ENCODE results near the gene LRRC38. TPM values are rescaled to one million over a fixed set of nuclear protein-coding genes. Genes with fewer than 3 reads are reported as not detected.

The LRRC38 gene
- total and polyA plus RNA-seq, 2 of the 13 experiments (the other 11 are each of a cell fraction or from before 2014, with no cell fraction given) = not detected

DNA sequence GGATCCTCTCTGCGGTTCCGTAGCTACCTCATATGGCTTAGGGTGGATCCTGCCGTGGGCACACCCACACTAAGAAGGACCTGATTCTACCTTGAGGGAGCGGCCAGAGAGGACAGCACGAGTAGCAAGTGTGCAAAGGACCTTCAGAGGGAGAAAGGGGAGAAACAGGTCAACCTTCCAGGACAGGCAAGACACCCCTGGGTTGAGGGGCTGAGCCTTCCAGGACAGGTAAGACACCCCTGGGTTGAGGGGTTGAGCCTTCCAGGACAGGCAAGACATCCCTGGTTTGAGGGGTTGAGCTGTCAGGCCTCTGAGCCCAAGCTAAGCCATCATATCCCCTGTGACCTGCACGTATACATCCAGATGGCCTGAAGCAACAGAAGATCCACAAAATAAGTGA is 46.7 kb upstream of the LRRC38 start:
- FAIRE-seq = no peak
- TF ChIP-seq XRCC5 (optimal IDR thresholded peaks at IDR 0.05; ENCODE audit: low read length) = no peak
- no peak for TF ChIP-seq KDM2A (CRISPR knock-in tag; IDR thresholded peaks at IDR 0.05; ENCODE audit: borderline replicate concordance, low read depth)
- no peak for TF ChIP-seq HIVEP1 (CRISPR knock-in tag; IDR thresholded peaks at IDR 0.05)
- no peak for TF ChIP-seq SRSF4 (IDR thresholded peaks at IDR 0.05; ENCODE audit: low read depth, low read length, poor library complexity, severe bottlenecking)
- TF ChIP-seq ZKSCAN8 (CRISPR knock-in tag; IDR thresholded peaks at IDR 0.05; ENCODE audit: borderline replicate concordance) = no peak
- no peak for TF ChIP-seq ZBTB10 (CRISPR knock-in tag; IDR thresholded peaks at IDR 0.05; ENCODE audit: borderline replicate concordance)
- TF ChIP-seq E2F2 (CRISPR knock-in tag; IDR thresholded peaks at IDR 0.05; ENCODE audit: borderline replicate concordance) = no peak
- no peak for TF ChIP-seq PPARG (CRISPR knock-in tag; conservative IDR thresholded peaks at IDR 0.05)
- no peak for TF ChIP-seq TOPORS (CRISPR knock-in tag; IDR thresholded peaks at IDR 0.05)
- TF ChIP-seq KLF16 (CRISPR knock-in tag; IDR thresholded peaks at IDR 0.05) = no peak
- no peak for TF ChIP-seq ZNF180 (CRISPR knock-in tag; IDR thresholded peaks at IDR 0.05; ENCODE audit: borderline replicate concordance, low read depth)
- TF ChIP-seq, protein P1, sequence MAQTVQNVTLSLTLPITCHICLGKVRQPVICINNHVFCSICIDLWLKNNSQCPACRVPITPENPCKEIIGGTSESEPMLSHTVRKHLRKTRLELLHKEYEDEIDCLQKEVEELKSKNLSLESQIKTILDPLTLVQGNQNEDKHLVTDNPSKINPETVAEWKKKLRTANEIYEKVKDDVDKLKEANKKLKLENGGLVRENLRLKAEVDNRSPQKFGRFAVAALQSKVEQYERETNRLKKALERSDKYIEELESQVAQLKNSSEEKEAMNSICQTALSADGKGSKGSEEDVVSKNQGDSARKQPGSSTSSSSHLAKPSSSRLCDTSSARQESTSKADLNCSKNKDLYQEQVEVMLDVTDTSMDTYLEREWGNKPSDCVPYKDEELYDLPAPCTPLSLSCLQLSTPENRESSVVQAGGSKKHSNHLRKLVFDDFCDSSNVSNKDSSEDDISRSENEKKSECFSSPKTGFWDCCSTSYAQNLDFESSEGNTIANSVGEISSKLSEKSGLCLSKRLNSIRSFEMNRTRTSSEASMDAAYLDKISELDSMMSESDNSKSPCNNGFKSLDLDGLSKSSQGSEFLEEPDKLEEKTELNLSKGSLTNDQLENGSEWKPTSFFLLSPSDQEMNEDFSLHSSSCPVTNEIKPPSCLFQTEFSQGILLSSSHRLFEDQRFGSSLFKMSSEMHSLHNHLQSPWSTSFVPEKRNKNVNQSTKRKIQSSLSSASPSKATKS (CRISPR knock-in tag; IDR thresholded peaks at IDR 0.05) = no peak
- TF ChIP-seq, protein P2, sequence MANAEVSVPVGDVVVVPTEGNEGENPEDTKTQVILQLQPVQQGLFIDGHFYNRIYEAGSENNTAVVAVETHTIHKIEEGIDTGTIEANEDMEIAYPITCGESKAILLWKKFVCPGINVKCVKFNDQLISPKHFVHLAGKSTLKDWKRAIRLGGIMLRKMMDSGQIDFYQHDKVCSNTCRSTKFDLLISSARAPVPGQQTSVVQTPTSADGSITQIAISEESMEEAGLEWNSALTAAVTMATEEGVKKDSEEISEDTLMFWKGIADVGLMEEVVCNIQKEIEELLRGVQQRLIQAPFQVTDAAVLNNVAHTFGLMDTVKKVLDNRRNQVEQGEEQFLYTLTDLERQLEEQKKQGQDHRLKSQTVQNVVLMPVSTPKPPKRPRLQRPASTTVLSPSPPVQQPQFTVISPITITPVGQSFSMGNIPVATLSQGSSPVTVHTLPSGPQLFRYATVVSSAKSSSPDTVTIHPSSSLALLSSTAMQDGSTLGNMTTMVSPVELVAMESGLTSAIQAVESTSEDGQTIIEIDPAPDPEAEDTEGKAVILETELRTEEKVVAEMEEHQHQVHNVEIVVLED (CRISPR knock-in tag; IDR thresholded peaks at IDR 0.05; ENCODE audit: borderline replicate concordance) = no peak
- TF ChIP-seq RAD21 (CRISPR knock-in tag; IDR thresholded peaks at IDR 0.05) = no peak
- TF ChIP-seq ZBTB20 (CRISPR knock-in tag; IDR thresholded peaks at IDR 0.05; ENCODE audit: borderline replicate concordance, low read depth) = no peak

More for the DNA sequence above, 46.7 kb upstream of the LRRC38 start:
- POLR2A ChIA-PET = no interaction called here
- ATAC-seq (no peak), DNase-seq (ENCODE audit: low spot score) (no peak)
- no TSS peak for BruUV-seq (replicated peaks)
- no peak overlapping the region for H3K4me2 ChIP-seq (ENCODE audit: low read depth, low read length)
- H3K4me3 ChIP-seq (replicated peaks in 1 of 3; ENCODE audit: insufficient read depth in 1 of 3, low read depth in 2 of 3, low read length in 3 of 3) = no peak overlapping the region
- no peak overlapping the region for H2AFZ ChIP-seq (ENCODE audit: low read length)
- H3K4me1 ChIP-seq (ENCODE audit: insufficient read depth, low read length) = no peaks in the 10 kb centered on the region
- H3K79me2 ChIP-seq (ENCODE audit: insufficient read depth, low read length) = no peaks in the 10 kb centered on the region
- no peaks in the 10 kb centered on the region for H3K9me3 ChIP-seq (ENCODE audit: low read length)
- peaks cover 3 to 35% of the 10 kb centered on the region in 2 experiments; a peak in 4 of 5 replicates for H3K27me3 ChIP-seq (ENCODE audit: control insufficient read depth in 1 of 2, insufficient read depth in 2 of 2, low read length in 2 of 2)
- in situ Hi-C loops (cut with HindIII; ENCODE audit: extremely low pct_ligation_motif_present, low pct_unique_long_range_greater_than_20kb) = no loop called here
- H3K9ac ChIP-seq (ENCODE audit: insufficient read depth, low read depth, low read length) = no peak overlapping the region
- H3K36me3 ChIP-seq (replicated peaks in 1 of 2; ENCODE audit: control insufficient read depth in 1 of 2, insufficient read depth in 2 of 2, low read length in 2 of 2) = no peaks in the 10 kb centered on the region
- 0 out of 2 replicates have a peak, but pooled peaks cover 3% of the 10 kb centered on the region for H4K20me1 ChIP-seq (ENCODE audit: insufficient read depth, low read length)
- CTCF ChIA-PET (ENCODE audit: low intra/inter-chr PET ratio, low total read pairs) = no interaction called here
- intact Hi-C loops (cut with micrococcal nuclease; ENCODE audit: unreplicated experiment) = no loop called here
- 31% methylated on average over 4 of the region's 6 CpGs for WGBS (ENCODE audit: low lambda C conversion rate)
- no peak overlapping the region for H3K27ac ChIP-seq (ENCODE audit: extremely low read length, insufficient read depth, low read length)

All from HepG2 (cell line).